Kasumi-1 (cell line): ENCODE data around the gene SLC35A4.
A peak's percentile ranks its signal among the peaks of the same experiment; 100 is the strongest.
"Not testable (repeated sequence)": the region's sequence is repeated elsewhere in the genome, so short reads cannot be mapped to it uniquely, and the experiment has no call there.

Experiments
- DNase-seq, 2 experiments: peaks; one replicate each; lab custom pipeline; 2025; lab: John Stamatoyannopoulos, UW

The SLC35A4 gene

DNA sequence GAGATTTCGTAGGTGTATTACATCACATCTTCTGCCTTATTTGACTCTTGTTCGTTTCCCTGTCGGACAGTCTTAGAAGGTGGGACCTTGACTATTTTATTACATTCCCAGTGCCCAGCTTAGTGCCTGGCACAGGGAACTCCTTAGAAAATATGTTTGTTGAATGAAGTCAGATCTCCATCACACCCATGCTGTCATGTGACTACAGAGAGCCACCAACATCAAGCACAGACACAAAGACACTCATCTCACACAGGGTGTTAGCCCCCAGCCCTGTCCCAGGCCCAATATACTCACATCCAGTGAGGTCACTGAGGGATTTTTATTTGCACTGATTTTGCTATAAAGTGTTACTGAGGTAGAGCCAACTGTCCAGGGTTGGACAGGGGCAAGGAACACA lies 6.7 kb upstream of the SLC35A4 start:
- no peak for DNase-seq

DNA sequence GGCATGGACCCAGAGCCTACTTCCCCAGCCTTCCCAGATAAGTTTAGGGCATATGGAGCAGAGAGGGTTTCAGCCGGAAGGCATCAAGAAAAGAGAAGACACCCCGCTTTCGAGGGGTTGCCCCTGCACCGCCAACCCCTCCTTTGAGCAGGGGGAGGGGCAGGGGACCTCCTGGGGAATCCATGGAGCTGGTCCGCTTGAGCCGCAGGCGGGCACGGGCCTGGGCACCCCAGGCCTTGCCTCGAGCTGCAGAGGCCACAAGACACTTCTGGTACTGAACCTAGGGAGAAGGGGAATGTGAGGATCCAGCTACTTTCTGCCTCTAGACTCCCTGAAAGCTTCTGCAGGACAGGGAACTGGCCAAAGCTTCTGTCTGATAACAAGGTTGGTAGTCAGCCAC lies 6.1 kb upstream of the SLC35A4 start:
- DNase-seq, result no peak

DNA sequence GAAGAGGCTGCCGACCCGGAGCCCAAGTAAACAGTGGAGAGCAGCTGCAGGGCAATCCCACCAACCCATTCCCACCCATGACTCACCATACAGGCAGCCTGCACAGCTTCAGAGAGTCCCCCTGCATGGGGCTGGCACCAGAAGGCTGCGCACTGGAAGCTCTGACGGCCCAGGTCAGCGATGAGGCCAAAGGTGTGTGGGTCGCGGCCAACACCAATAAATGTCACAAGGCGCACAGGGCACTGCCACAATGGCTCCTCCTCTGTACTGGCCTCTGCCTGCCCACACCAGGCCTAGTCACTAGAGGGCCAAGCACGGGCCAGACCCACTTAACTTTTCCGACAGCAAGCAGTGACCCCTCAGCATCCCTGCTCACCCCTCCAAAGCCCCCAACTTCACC lies 4.4 kb upstream of the SLC35A4 start:
- no peak for DNase-seq

DNA sequence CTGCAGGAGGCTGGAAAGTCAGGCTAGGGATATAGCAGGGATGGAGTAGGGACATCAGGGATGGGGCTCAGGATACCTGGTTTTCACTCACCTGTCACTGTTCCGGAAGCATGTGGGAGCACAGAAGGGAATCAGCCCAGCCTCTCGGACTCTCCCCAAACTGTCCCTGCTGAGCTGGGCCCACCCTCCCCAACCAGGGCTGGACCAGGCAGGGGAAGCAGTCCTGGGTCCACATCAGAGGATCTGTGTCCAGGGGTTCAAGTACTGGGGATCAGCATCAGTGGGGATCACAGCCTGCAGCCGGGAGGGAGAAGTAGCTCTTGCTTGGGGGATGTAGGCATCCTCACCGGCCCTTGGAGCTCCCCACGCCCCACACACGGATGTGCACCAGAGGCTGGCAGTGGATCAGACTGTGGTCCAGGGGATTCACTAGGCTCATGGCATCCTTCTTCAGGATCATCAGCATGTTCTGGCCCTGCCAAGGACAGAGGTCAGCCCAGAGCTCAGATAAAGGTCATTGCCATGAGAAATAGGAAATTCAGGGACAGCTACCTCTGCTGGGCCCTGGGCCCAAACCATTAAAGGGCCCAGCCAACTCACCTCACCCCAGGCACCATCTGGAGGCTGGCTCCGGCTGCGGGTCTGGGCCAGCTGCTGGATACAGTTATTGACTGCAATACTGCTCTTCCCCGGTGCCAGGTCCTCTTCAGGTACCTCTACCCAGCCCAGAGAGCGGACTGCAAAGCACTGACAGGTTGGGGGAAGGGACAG lies 2.7 kb upstream of the SLC35A4 start:
- no peak for DNase-seq

DNA sequence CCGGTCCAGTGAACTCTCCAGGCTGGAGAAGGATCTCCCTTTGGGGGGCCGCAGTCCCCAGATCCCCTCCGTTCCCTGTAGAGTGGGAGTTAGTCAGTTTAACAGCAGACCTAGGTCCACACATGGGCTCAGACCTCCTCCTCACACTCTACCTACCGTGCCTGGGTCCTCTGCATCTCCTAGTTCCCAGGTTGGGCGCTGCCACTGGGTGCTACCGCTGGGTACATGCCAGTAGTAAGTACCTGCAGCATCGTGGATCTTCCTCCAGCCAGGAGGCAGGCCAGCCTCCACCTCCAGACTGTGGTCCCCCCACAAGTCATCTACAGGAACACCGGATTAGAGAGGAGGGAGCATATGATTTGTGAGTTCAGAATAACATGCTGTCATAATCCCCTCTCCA lies 1.0 kb upstream of the SLC35A4 start:
- DNase-seq, result no peak

DNA sequence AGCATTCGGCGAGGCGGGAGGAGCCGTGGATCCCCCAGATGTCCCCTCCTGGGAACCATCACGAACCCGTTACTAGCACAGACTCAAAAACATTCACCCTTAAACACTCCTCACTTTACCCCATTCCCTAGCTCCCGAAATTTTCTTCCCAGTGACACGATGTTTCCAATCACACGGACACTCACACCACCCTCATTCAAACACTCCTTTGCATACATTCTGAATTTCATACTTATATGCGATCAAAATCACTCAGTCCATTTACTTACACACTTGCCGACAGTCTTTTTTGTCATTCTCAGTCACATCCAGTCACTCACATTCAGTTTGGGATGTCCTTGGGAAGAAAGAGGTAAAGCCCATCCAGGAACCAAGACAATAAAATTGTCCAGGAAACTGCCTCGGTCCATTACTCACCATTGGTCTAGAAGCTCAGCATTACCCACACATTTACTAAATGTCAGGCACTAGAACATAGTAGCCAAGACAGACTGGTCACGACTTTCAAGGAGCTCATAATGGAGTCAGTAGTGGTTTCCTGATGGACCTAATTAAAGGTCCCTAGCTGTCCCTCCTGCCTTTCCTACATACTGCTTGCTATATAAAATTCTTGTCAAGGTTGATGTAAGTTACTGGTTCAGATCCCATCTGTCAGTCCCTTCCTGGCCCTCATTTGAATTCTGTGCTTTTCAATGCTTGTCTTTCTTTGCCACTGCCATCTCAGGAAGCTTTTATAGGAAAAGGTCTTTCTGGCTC lies 574 bp downstream of the SLC35A4 start:
- no peak for DNase-seq

DNA sequence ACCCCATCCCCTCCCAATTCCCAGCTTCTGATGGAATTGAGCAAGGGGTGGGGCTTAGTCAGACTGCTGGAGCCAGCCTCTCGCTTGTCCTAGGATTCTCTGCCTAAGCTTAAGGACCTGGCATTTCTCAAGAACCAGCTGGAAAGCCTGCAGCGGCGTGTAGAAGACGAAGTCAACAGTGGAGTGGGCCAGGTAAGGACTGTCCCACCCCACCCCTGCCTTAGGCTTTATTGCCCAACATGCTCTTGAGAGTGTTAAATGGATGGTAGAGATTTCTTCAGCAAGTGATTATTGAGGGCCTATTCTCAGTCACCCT lies 1.1 kb downstream of the SLC35A4 start:
- DNase-seq, result no peak

DNA sequence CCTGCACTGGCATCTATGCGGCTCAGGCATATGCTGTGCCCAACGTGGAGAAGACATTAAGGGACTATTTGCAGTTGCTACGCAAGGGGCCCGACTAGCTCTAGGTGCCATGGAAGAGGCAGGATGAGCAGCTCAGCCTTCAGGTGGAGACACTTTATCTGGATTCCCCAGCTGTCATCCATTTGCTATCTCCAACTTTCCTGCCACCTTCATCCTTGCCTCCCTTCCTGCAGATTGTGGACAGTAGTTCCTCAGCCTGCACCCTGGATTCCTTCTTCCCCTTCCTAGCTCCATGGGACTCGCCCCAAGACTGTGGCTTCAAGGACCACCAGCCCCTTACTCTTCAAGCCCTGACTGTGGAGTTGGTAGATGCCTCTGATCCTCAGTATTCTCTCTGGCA lies 2.0 kb downstream of the SLC35A4 start:
- no peak for DNase-seq

DNA sequence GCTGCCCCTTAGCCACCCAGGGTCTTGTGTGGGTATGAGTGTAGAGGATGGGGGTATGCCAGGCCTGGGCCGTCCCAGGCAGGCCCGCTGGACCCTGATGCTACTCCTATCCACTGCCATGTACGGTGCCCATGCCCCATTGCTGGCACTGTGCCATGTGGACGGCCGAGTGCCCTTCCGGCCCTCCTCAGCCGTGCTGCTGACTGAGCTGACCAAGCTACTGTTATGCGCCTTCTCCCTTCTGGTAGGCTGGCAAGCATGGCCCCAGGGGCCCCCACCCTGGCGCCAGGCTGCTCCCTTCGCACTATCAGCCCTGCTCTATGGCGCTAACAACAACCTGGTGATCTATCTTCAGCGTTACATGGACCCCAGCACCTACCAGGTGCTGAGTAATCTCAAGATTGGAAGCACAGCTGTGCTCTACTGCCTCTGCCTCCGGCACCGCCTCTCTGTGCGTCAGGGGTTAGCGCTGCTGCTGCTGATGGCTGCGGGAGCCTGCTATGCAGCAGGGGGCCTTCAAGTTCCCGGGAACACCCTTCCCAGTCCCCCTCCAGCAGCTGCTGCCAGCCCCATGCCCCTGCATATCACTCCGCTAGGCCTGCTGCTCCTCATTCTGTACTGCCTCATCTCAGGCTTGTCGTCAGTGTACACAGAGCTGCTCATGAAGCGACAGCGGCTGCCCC lies 2.6 kb downstream of the SLC35A4 start:
- DNase-seq, result no peak

DNA sequence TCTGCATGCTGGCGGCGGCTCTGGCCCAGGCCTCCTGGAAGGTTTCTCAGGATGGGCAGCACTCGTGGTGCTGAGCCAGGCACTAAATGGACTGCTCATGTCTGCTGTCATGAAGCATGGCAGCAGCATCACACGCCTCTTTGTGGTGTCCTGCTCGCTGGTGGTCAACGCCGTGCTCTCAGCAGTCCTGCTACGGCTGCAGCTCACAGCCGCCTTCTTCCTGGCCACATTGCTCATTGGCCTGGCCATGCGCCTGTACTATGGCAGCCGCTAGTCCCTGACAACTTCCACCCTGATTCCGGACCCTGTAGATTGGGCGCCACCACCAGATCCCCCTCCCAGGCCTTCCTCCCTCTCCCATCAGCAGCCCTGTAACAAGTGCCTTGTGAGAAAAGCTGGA lies 3.2 kb downstream of the SLC35A4 start:
- no peak for DNase-seq

DNA sequence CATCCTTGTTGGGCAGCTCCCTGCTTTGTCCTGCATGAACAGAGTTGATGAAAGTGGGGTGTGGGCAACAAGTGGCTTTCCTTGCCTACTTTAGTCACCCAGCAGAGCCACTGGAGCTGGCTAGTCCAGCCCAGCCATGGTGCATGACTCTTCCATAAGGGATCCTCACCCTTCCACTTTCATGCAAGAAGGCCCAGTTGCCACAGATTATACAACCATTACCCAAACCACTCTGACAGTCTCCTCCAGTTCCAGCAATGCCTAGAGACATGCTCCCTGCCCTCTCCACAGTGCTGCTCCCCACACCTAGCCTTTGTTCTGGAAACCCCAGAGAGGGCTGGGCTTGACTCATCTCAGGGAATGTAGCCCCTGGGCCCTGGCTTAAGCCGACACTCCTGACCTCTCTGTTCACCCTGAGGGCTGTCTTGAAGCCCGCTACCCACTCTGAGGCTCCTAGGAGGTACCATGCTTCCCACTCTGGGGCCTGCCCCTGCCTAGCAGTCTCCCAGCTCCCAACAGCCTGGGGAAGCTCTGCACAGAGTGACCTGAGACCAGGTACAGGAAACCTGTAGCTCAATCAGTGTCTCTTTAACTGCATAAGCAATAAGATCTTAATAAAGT lies 3.9 kb downstream of the SLC35A4 start:
- DNase-seq, result no peak

DNA sequence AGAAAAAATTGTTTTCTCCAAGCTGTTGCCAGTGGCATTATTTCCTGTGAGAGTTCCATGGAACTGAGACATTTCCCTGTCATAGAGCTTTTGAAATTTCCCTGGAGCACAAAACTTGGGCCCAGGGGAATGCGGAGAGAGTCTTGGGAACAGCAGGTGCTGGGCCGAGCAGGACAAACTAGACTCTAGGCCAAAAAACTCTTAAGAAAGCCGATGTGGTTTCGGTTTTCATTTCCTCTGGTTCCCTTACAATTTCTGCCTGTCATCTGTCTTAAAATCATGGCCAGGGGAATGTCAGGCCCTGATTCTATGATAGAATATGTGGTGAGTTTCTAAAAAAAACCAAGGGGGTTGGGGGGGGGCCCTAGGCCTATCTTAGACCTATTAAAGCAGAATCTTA lies 4.6 kb downstream of the SLC35A4 start:
- DNase-seq, result no peak

DNA sequence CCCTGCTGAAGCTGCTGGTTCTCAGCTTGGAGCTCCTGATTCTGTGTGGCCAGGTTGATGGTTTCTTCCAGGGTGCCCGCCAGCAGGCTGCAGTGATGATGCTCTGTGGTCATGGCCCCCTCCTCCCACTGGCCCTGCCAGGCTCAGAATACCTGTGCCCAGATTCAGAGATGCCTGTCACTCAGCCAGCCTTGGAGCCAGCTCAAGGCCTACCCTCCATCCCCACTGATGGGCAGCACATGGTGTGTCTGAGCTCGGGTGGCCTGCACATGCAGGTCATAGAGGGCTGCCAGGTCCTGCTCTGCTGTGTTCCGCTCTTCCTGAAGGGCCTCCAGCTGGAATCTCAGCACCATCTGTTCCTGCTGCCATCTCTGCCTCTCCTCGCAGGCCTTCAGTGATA lies 5.4 kb downstream of the SLC35A4 start:
- no peak for DNase-seq

DNA sequence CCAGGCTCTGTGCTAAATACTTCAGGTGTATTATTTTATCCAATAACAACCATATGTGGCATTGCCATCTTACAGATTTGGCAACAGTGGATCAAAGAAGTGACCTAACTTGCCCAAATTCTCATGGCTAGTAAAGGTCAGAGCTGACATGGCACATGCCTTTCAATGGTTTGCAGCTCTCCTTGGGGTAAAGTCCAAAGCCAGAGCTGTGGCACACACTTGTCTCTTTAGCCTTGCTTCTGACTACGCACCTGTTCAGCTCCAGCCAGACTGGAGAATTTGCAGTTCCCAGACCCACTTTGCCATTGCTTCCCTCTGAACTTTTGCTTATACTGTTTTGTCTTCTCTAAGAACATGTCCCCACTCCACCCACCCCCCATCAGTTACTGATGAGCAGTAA lies 5.9 kb downstream of the SLC35A4 start:
- DNase-seq, result no peak

DNA sequence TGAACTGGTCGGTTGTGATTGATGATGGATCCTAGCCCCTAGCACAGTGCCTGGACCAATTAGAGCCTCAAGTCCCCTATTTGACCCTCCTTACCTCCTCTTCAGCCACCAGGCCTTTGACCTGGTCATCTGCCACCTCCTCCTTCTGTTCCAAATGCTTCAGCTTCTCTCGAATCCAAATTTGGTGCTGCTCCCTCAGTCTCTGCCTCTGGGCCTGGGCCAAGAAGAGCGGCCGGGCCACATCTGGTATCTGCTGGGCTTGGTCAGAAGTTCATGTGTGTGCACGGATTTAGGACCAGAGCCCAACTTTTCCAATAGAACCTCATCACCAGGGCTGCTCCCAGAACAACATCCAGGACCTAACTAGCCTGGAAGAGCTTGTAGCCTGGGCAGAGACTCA lies 6.5 kb downstream of the SLC35A4 start:
- DNase-seq, result no peak

DNA sequence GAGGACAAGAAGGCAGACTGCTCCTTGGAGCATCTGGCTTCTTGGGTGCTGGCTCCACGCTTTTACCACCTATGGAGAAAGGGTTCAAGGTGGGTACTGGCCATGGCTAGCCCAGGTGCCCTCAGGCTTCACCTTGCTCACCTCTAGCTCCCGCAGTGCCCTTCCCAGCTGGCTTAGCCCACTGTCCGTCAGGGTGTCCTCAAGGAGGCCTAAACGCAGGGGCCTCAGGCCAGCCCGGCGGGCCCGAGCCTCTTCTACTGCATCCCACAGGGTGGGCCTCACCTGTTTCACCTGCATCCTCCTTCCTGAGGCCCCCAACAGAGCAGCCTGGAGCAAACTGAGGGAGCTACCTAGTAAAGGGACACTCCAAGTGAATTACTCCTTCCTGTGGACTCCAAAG lies 9.1 kb downstream of the SLC35A4 start:
- DNase-seq, result no peak

DNA sequence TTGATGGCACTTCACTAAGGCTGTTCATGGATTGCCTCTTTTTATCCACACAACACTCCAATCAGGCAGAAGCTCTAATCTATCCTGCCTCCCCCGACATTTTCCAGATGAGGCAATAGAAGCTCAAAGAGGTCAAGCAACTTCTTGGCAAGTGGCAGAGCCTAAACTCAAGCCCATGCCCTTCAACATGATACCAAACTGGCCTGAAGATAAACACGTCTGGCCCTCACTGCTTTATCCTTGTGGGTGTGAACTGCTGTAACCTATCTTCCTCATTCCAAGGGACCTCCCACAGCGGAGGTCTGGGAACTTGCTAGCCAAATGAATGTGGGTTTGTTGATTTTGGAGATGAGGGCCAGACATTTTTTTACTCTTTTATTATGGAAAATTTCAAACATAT lies 9.5 kb downstream of the SLC35A4 start:
- DNase-seq, result no peak

DNA sequence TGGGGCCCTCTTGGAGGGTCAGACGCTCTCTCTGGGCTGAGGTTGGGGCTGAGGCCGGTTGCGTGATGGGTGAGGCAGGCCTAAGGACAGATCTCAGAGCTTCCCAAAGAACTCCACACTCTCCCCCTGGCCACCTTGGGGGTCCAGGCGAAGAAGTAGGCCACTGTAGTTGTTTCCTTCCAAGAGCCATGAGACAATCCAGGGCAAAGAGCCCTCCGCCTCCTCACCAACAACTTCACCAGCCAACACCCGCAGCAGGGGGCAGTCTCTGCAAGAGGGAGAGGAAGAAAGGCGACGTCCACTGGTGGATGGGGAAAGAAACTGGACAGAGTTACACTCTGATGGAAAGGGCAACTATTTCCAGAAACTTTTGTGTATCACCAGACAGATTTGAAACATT lies 10.7 kb downstream of the SLC35A4 start:
- DNase-seq, result peak in 1 of 2 experiments; percentile 18

DNA sequence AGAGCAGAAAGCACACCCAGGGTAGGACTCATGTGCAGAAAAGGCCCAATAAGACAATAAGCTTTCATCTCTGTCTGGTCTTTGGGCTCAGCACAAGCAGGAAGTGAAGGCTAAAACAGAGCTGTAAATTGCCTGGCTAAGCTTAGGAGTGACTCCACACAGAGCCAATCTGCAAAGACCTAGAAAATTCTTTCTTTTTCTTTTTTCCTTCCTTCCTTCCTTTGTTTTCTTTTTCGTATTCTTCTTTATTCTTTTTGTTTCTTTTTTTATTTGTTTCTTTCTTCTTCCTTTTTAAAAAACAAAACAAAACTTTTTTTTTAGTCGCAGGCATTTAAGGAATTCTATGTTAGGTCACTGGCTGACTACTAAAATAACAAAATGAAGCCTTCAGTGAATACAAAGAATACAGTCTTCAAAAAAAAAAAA lies 12.2 kb downstream of the SLC35A4 start:
- DNase-seq, result peak in 1 of 2 experiments; percentile 11

DNA sequence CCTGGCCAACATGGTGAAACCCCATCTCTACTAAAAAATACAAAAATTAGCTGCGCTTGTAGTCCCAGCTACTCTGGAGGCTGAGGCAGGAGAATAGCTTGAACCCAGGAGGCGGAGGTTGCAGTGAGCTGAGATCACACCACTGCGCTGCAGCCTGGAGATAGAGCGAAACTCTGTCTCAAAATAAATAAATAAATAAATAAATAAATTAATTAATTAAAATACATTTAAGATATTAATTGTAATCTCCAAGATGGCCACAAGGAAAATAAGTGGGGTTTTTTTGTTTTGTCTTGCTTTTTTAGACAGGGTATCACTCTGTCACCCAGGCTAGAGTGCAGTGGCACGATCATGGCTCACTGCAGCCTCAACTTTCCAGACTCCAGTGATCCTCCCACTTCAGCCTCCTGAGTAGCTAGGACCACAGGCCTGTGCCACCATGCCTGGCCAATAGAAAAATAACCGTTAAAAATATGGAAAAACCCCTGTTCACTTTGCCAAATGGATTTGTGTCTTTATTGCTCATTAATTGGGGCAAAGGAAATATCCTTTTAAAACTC lies 14.6 kb downstream of the SLC35A4 start:
- not testable (repeated sequence) for DNase-seq

DNA sequence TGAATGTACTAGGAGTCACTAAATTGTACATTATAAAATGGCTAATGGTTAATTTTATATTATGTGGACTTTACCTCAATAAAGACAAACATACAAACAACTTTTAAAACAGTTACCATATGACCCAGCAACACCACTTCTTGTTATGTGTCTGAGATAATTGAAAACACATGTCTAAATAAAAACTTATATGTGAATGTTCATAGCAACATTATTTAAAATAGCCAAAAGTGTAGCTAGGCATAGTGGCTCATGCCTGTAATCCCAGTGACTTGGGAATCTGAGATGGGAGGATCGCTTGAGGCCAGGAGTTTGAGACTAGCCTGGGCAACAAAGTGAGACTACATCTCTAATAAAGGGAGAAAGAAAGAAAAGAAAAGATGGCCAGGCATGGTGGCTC lies 22.9 kb downstream of the SLC35A4 start:
- no peak for DNase-seq

DNA sequence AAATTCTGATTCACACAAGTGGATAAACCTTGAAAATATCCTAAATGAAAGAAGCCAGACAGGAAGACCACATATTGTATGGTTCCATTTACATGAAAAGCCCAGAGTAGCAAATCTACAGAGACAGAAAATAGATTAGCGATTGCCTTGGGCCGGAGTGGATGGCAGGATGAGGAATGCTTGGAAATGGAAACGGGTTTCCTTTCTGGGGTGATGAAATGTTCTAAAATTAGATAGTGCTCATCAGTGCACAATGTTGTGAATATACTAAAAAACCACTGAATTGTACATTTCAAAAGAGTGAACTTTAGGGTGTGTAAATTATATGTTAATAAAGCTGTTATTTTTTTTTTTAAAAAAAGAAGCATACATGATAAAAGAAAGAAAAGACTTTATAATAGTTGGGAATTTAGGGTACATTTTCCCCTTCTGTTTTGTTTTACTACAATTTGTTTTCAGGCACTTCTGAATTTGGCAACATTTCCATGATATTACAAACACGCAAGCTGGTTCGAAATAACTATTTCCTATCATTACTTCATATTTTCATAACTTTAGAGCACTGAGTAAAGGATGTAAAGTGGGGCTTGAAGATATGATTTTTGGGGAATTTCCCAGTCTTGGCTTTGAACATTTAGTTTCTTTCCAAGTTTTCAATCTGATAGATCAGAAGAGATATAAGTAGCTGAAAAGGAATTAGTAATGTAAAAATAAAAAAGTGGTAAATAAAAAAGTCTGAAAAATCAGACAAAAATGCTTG lies 23.9 kb downstream of the SLC35A4 start:
- no peak for DNase-seq
